Measurements from ENCODE around the gene NEUROD2. TPM values are rescaled to one million over a fixed set of nuclear protein-coding genes. Genes with fewer than 3 reads are reported as not detected.

Gene NEUROD2
- total RNA-seq, 1 donor from 2014 or later, result not detected

- intact Hi-C loops (cut with DNase I), result no loop called here
- Histone ChIP-seq H3K4me3 (no peak overlapping the region), H3K36me3 (no peaks in the 10 kb centered on the region), H3K4me1 (peaks cover 0 to 2% of the 10 kb centered on the region in 2 donors), H3K9me3 (no peaks in the 10 kb centered on the region), H3K27me3 (no peaks in the 10 kb centered on the region), H3K27ac (no peak overlapping the region)
- no peak for TF ChIP-seq CTCF (IDR thresholded peaks at IDR 0.05)
- DNase-seq (ENCODE audit: low spot score in 2 of 2), result no peak
These were observed 12.0 kb upstream of the NEUROD2 start for GRCh38 chr17:39619786-39620101.

GRCh38 chr17:39618956-39619785, 11.5 kb upstream of the NEUROD2 start:
- DNase-seq (ENCODE audit: low spot score in 2 of 2), result no peak
- Histone ChIP-seq H3K27me3 (no peaks in the 10 kb centered on the region), H3K4me3 (peak overlapping the region in 1 of 2 donors; percentile 70), H3K9me3 (no peaks in the 10 kb centered on the region), H3K36me3 (no peaks in the 10 kb centered on the region), H3K27ac (no peak overlapping the region), H3K4me1 (peaks cover 0 to 2% of the 10 kb centered on the region in 2 donors)
- intact Hi-C loops (cut with DNase I), result no loop called here
- TF ChIP-seq CTCF (IDR thresholded peaks at IDR 0.05), result no peak

GRCh38 chr17:39618246-39618913, 10.7 kb upstream of the NEUROD2 start:
- intact Hi-C loops (cut with DNase I), result no loop called here
- Histone ChIP-seq H3K27ac (no peak overlapping the region), H3K9me3 (no peaks in the 10 kb centered on the region), H3K4me3 (peak overlapping the region; percentile 70 to 79), H3K36me3 (no peaks in the 10 kb centered on the region), H3K4me1 (peaks cover 0 to 2% of the 10 kb centered on the region in 2 donors), H3K27me3 (no peaks in the 10 kb centered on the region)
- no peak for TF ChIP-seq CTCF (IDR thresholded peaks at IDR 0.05)
- DNase-seq (ENCODE audit: low spot score in 2 of 2), result no peak

GRCh38 chr17:39617446-39618245, 9.9 kb upstream of the NEUROD2 start:
- Histone ChIP-seq H3K27me3 (no peaks in the 10 kb centered on the region), H3K27ac (no peak overlapping the region), H3K9me3 (no peaks in the 10 kb centered on the region), H3K36me3 (no peaks in the 10 kb centered on the region), H3K4me1 (no peaks in the 10 kb centered on the region), H3K4me3 (peak overlapping the region; percentile 70 to 79)
- peak in 1 of 3 experiments; percentile 9 for TF ChIP-seq CTCF (IDR thresholded peaks at IDR 0.05)
- intact Hi-C loops (cut with DNase I), result no loop called here
- peak in 1 of 2 donors; percentile 77 for DNase-seq (ENCODE audit: low spot score in 2 of 2)

- no peaks in the 10 kb centered on the region for H3K4me1 ChIP-seq
- no peak overlapping the region for H3K27ac ChIP-seq
- H3K9me3 ChIP-seq, result no peaks in the 10 kb centered on the region
- DNase-seq (ENCODE audit: low spot score in 2 of 2), result no peak
- peak overlapping the region; percentile 70 to 79 for H3K4me3 ChIP-seq
- TF ChIP-seq CTCF (IDR thresholded peaks at IDR 0.05), result no peak
- H3K36me3 ChIP-seq, result no peaks in the 10 kb centered on the region
- H3K27me3 ChIP-seq, result no peaks in the 10 kb centered on the region
- intact Hi-C loops (cut with DNase I), result no loop called here
These were observed 9.4 kb upstream of the NEUROD2 start for GRCh38 chr17:39617100-39617445.
